Fibroblast of lung (primary cell): Measurements from ENCODE around the gene ADD3. TPM values are rescaled to one million over a fixed set of nuclear protein-coding genes. Genes with fewer than 3 reads are reported as not detected.

Experiments used
- DNase-seq, 2 donors: peaks; one replicate each; pipeline versions ENCODE4 v3.0.0 to v3.0.0-alpha.2; 2010; ENCODE audit warnings: low read depth in 2 of 2
- H2AFZ ChIP-seq: 2 replicates; pipeline ENCODE4 v1.5.1; 2012; ENCODE audit warnings: low read length, control low read depth, inconsistent platforms
- H3K27ac ChIP-seq: 2 replicates; pipeline ENCODE4 v1.5.1; 2011; ENCODE audit warnings: low read length, control low read depth; ENCODE audit not compliant: insufficient read depth
- H3K27me3 ChIP-seq: 2 replicates; pipeline ENCODE4 v1.5.1; 2011; ENCODE audit warnings: mild to moderate bottlenecking, low read length; ENCODE audit not compliant: control insufficient read depth, insufficient read depth
- H3K36me3 ChIP-seq: 2 replicates; pipeline ENCODE4 v1.5.1; 2011; ENCODE audit warnings: low read length; ENCODE audit not compliant: control insufficient read depth, insufficient read depth
- H3K4me1 ChIP-seq: 2 replicates; pipeline ENCODE4 v1.5.1; 2011; ENCODE audit warnings: low read length; ENCODE audit not compliant: control insufficient read depth, insufficient read depth; ENCODE audit errors: extremely low read depth
- H3K4me2 ChIP-seq: 2 replicates; pipeline ENCODE4 v1.5.1; 2011; ENCODE audit warnings: low read length, control low read depth; ENCODE audit not compliant: insufficient read depth; ENCODE audit errors: extremely low read depth
- H3K4me3 ChIP-seq, 4 experiments: fragments of 200-600 bp in 1 of 4; sonication (generic) in 1 of 4; replicated peaks in 1 of 4; 2 replicates each; pipeline ENCODE4 v1.5.1; 2011 to 2016; ENCODE audit warnings: low read length in 4 of 4, low read depth in 3 of 4, mild to moderate bottlenecking in 3 of 4, control low read depth in 2 of 4, inconsistent platforms in 1 of 4, mixed read lengths in 1 of 4; ENCODE audit not compliant: insufficient read depth in 1 of 4; ENCODE audit errors: control extremely low read depth in 1 of 4
- H3K79me2 ChIP-seq: 2 replicates; pipeline ENCODE4 v1.5.1; 2012; ENCODE audit warnings: mild to moderate bottlenecking, low read length, inconsistent platforms; ENCODE audit not compliant: control insufficient read depth, insufficient read depth
- H3K9ac ChIP-seq: 2 replicates; pipeline ENCODE4 v1.5.1; 2011; ENCODE audit warnings: mild to moderate bottlenecking, low read length, control low read depth; ENCODE audit not compliant: insufficient read depth
- H3K9me3 ChIP-seq: 2 replicates; pipeline ENCODE4 v1.5.1; 2012; ENCODE audit warnings: low read depth, low read length; ENCODE audit not compliant: control insufficient read depth, insufficient read depth
- H4K20me1 ChIP-seq: 2 replicates; pipeline ENCODE4 v1.5.1; 2011; ENCODE audit warnings: low read length; ENCODE audit not compliant: control insufficient read depth, insufficient read depth; ENCODE audit errors: extremely low read depth
- EZH2 ChIP-seq: IDR thresholded peaks from 2 replicates; pipeline ENCODE4 v1.5.1; 2012; ENCODE audit warnings: low read length, control low read depth, mild to moderate bottlenecking; ENCODE audit errors: missing control alignments
- polyA plus RNA-seq, 2 donors: library from polyadenylated mRNA; depleted of rRNA in 1 of 2; stranded (reverse) in 1 of 2; unstranded in 1 of 2; fragments of >200 nt; gene quantifications; 2 replicates each; pipeline ENCODE4 v1.2.1, GENCODE V29; 2011 to 2012; ENCODE audit warnings: missing spikeins in 1 of 2
- total RNA-seq: library from RNA; depleted of rRNA; stranded (reverse); fragments of >200 nt; gene quantifications from 2 replicates; pipeline ENCODE4 v1.2.1, GENCODE V29; 2014
- TF ChIP-seq, protein P1 (sequence below), 2 donors: IDR thresholded peaks in 1 of 2; conservative IDR thresholded peaks in 1 of 2; 1 replicate in 1 of 2; 2 replicates in 1 of 2; pipeline ENCODE4 v1.5.1; 2011 to 2012; ENCODE audit warnings: low read length in 2 of 2, control low read depth in 1 of 2, inconsistent platforms in 1 of 2, low read depth in 1 of 2, mild to moderate bottlenecking in 1 of 2

The ADD3 gene
- total and polyA plus RNA-seq, 2 donors (not counting 1 experiment from before 2014, with no cell fraction given) = 93.0 to 416 TPM

DNA sequence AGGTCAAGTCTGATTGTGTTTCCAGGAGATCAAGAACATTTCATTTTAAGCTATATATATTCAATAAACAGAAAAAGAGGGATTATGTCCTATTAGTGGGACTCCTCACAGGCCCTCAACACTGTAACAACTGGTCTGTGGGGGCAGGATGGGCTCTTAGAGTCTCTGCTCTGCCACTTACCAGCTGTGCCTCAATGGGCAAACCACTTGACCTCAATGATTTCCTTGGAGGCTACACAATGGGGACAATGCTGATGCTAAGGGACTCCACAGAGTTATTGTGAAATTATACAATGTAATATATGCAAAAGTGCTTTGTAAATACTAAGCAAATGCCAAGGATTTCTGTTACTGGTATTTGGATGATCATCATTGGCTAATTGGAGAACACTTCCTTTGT lies 166.4 kb downstream of the ADD3 start:
- Histone ChIP-seq H3K36me3 (no peaks in the 10 kb centered on the region), H3K79me2 (no peaks in the 10 kb centered on the region), H4K20me1 (no peaks in the 10 kb centered on the region), H3K27me3 (peaks cover 11% of the 10 kb centered on the region), H2AFZ (no peak overlapping the region), H3K4me3 (no peak overlapping the region), H3K4me2 (no peak overlapping the region), H3K9ac (no peak overlapping the region), H3K9me3 (no peaks in the 10 kb centered on the region), H3K4me1 (no peaks in the 10 kb centered on the region), H3K27ac (no peak overlapping the region)
- TF ChIP-seq EZH2 = no peak
- TF ChIP-seq, protein P1, sequence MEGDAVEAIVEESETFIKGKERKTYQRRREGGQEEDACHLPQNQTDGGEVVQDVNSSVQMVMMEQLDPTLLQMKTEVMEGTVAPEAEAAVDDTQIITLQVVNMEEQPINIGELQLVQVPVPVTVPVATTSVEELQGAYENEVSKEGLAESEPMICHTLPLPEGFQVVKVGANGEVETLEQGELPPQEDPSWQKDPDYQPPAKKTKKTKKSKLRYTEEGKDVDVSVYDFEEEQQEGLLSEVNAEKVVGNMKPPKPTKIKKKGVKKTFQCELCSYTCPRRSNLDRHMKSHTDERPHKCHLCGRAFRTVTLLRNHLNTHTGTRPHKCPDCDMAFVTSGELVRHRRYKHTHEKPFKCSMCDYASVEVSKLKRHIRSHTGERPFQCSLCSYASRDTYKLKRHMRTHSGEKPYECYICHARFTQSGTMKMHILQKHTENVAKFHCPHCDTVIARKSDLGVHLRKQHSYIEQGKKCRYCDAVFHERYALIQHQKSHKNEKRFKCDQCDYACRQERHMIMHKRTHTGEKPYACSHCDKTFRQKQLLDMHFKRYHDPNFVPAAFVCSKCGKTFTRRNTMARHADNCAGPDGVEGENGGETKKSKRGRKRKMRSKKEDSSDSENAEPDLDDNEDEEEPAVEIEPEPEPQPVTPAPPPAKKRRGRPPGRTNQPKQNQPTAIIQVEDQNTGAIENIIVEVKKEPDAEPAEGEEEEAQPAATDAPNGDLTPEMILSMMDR (conservative IDR thresholded peaks at IDR 0.05 in 1 of 2, IDR thresholded peaks at IDR 0.05 in 1 of 2; ENCODE audit: low read depth in 1 of 2, low read length in 2 of 2) = no peak
- DNase-seq = no peak

DNA sequence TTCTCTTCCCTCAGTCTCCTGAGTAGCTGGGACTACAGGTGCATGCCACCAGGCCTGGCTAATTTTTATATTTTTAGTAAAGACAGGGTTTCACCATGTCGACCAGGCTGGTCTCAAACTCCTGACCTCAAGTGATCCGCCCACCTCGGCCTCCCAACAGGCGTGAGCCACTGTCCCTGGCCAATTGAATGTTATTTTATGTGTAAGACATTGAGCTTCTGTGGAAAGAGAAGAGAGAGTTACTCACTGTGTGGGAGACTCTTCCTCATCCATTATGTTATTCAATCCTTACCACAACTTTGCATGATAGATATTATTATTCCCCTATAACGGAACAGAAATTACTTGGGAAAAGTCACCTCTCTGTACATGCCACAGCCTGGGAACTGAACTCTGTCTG lies 167.0 kb downstream of the ADD3 start:
- no peak for DNase-seq
- Histone ChIP-seq H3K4me3 (no peak overlapping the region), H3K9me3 (no peaks in the 10 kb centered on the region), H4K20me1 (no peaks in the 10 kb centered on the region), H3K36me3 (no peaks in the 10 kb centered on the region), H3K9ac (no peak overlapping the region), H3K79me2 (no peaks in the 10 kb centered on the region), H3K27ac (no peak overlapping the region), H3K27me3 (peaks cover 5% of the 10 kb centered on the region), H3K4me1 (no peaks in the 10 kb centered on the region), H3K4me2 (no peak overlapping the region), H2AFZ (no peak overlapping the region)
- TF ChIP-seq, protein P1 (conservative IDR thresholded peaks at IDR 0.05 in 1 of 2, IDR thresholded peaks at IDR 0.05 in 1 of 2; ENCODE audit: low read depth in 1 of 2, low read length in 2 of 2) = no peak
- no peak for TF ChIP-seq EZH2

GRCh38 chr10:110175406-110175805 lies 167.6 kb downstream of the ADD3 start:
- Histone ChIP-seq H3K27me3 (peaks cover 5% of the 10 kb centered on the region), H3K27ac (no peak overlapping the region), H2AFZ (no peak overlapping the region), H3K4me2 (no peak overlapping the region), H4K20me1 (no peaks in the 10 kb centered on the region), H3K9ac (no peak overlapping the region), H3K36me3 (no peaks in the 10 kb centered on the region), H3K4me1 (no peaks in the 10 kb centered on the region), H3K4me3 (no peak overlapping the region), H3K9me3 (no peaks in the 10 kb centered on the region), H3K79me2 (no peaks in the 10 kb centered on the region)
- DNase-seq = peak in 1 of 2 donors; percentile 47
- TF ChIP-seq, protein P1 (conservative IDR thresholded peaks at IDR 0.05 in 1 of 2, IDR thresholded peaks at IDR 0.05 in 1 of 2; ENCODE audit: low read depth in 1 of 2, low read length in 2 of 2) = no peak
- TF ChIP-seq EZH2 = no peak
